GM18499 (cell line): ENCODE measurements around the gene CCDC28A.

ENCODE experiments used
- ATAC-seq: cut with Tn5 transposase; IDR thresholded peaks from one replicate; pipeline ENCODE4 v1.9.1; 2021; ENCODE audit warnings: moderate number of reproducible peaks; ENCODE audit not compliant: insufficient read depth, unreplicated experiment

CCDC28A gene

GRCh38 chr6:138830248-138830647 lies 56.7 kb downstream of the CCDC28A start:
- ATAC-seq, result no peak

DNA sequence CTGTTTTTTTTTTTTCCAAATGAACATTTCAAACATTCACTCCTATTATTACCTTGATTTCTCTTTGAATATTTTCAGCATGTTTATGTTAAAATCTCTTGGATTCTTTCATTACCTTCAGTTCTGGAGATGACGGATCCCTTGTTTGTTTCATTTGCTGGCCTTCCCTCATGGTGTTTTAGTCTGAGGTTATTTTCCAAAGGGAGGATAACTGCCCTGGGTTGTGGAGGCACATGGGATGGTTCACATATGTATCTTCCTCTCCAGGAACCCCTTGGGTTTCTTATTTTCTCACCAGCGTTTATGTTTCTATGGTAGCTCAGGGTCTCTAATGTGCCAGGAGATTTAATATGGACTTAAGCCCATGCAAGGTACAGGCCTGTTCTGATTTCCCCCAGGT lies 58.6 kb downstream of the CCDC28A start:
- ATAC-seq, result no peak

GRCh38 chr6:138833816-138834539 lies 60.4 kb downstream of the CCDC28A start:
- ATAC-seq, result no peak

DNA sequence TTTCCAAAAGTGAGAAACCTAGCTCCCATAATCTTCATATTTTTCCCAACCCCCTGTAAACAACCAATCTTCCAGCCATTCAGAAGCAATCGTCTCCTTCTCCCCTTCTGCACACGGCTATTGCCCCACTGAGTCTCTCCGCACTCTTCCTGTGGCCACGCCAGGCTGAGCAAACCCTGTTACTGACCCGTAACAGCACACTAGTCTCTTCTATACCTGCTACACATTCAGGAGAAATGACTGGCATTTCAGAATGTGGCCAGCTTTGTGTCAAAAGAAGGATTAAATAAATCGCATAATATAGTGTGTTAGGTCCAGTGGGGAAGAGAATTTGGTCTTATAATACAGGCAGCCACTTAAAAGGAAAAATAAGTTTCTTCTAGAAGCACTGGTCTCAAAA lies 63.7 kb downstream of the CCDC28A start:
- ATAC-seq, result no peak
